ENCODE measurements around the gene CASS4.

CASS4 gene

GRCh38 chr20:56409956-56410355 lies 2.1 kb upstream of the CASS4 start:
- no peak for TF ChIP-seq GATA3 (IDR thresholded peaks at IDR 0.05; ENCODE audit: low read depth, low read length)
- TF ChIP-seq GATA2 (IDR thresholded peaks at IDR 0.05; ENCODE audit: low read depth, low read length) = no peak

DNA sequence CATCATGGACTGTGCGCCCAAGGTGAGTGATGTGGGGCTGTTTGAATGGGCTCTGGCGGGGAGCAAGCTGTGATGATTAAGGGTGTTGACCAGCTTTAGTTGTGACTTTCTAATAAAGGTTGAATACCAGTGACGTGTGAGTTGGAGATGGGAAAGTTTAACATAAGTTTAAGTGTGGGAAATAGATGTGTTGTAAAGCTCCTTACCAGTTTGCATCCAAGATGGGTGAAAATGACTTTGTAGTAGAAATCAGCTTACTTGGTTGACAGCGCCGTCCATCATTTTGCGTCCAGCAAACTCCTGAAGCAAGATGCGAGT lies 372 bp downstream of the CASS4 start:
- TF ChIP-seq GATA3 (IDR thresholded peaks at IDR 0.05; ENCODE audit: low read depth, low read length) (no peak), GATA2 (IDR thresholded peaks at IDR 0.05; ENCODE audit: low read depth, low read length) (no peak)

DNA sequence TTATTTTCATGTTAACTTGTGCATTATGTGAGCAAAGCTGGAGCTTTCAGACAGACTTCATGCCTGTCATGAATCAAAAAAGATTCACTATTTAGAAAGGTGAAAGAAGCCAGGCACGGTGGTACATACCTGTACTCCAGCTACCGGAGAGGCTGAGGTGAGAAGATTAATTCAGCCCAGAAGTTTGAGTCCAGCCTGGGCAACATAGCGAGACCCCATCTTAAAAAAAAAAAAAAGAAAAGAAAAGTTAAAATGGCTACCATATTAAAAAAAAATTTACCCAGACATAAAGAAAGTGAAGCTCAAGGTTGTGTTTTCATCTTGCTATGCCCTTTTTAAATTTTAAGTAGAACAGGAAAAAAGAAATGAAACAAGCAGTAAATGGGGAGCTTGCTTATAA lies 889 bp downstream of the CASS4 start:
- no peak for TF ChIP-seq GATA3 (IDR thresholded peaks at IDR 0.05; ENCODE audit: low read depth, low read length)
- no peak for TF ChIP-seq GATA2 (IDR thresholded peaks at IDR 0.05; ENCODE audit: low read depth, low read length)

DNA sequence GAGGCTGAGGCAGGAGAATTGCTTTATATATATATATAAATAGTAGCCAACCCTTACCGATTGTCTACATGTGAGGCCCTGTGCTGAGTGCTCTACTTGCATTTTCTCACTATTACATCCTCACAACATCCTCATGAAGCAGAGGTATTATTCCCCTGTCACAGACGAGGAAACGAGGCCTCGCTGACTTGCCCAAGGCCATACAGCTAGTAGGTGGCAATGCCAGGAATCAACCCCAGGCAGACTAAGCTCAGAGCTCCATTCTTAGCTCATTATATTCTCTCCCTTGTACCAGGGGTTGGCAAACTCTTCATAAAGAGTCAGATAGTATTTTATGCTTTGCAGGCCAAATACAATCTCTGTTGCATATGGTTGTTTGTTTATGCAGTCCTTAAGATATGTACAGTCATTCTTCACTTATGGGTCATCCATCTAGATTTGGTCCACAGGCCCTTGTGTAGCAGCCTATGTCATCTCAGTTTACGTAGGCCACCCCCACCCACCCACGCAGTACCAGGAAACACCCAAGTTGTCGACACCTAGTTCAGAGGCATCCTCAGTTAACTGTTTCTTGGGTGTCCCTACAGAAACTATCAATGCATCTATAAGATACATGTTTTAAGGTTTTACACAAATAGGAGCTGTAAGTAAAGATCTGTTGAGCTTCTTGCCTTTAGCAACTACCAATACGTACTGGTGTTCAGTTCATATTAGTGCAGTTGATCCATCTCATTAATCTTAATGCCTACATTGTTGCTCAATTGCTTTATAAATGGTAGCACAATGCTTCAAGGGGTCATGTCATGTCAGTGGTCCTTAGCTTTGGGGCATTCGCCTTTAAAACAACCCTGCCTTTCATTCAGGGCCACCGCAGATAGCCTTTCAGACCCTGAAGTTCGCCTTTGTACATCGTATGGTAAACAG lies 3.0 kb downstream of the CASS4 start:
- TF ChIP-seq GATA2 (IDR thresholded peaks at IDR 0.05; ENCODE audit: low read depth, low read length) (no peak), GATA3 (IDR thresholded peaks at IDR 0.05; ENCODE audit: low read depth, low read length) (no peak)

DNA sequence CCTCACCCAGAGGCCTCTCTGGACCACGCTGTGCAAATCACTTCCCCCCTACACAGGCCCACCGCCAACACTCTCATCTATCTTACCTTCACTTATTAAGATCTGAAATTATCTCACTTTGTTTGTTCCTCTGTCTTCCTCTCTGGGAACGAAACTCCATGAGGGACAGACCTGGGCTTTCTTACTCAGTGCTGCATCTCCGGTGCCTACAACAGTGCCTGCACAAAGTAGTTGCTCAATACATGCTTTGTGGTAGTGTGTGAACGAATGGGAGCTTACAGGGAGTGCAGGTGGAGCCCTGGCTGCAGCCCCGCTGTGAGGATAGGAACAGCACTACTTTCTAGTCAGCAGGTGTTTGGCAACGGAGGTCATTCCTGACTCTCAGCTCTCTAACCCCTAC lies 5.3 kb downstream of the CASS4 start:
- TF ChIP-seq GATA2 (IDR thresholded peaks at IDR 0.05; ENCODE audit: low read depth, low read length) = no peak
- TF ChIP-seq GATA3 (IDR thresholded peaks at IDR 0.05; ENCODE audit: low read depth, low read length) = no peak

DNA sequence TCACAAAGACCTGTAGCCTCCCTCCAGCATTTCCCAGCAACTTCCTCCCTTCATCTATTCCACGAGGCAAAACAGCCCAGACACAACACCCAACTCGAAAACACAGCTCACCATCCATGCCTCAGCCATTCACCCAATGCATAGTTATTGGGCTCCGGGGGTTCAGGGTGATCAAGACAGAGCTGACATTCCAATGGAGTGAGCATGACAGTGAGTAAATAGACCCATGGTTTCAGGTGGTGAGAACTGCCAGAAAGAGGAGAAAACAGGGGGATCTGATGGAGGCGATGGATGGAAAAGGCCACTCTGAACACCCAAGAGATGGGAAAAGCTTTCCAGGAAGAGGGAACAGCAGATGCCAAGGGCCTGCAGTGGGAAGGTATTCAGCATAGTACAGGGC lies 5.9 kb downstream of the CASS4 start:
- no peak for TF ChIP-seq GATA3 (IDR thresholded peaks at IDR 0.05; ENCODE audit: low read depth, low read length)

DNA sequence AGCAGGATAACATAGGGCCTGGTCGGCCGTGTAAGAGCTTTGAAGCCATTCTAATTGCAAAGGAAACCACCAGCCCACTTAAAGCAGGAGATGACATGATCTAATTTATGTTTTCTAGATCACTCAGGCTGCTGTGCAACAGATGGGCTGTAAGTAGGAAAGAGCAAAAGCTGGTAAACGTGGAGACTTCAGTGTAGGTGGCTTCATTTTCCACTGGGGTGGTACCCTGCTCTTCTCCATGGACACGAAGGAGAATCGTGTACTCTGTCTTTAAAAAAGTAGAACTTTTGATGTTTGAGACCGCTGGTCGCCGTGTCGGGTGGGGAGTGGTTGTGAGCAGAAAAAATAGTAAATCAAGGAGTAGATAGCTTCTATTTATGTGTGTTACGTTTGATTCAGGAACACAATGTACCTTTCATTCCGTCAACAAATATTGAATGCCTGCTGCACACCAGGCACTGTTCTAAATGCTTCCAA lies 6.4 kb downstream of the CASS4 start:
- TF ChIP-seq GATA3 (IDR thresholded peaks at IDR 0.05; ENCODE audit: low read depth, low read length) = no peak
- TF ChIP-seq GATA2 (IDR thresholded peaks at IDR 0.05; ENCODE audit: low read depth, low read length) = no peak

GRCh38 chr20:56420028-56420427 lies 8.0 kb downstream of the CASS4 start:
- TF ChIP-seq GATA3 (IDR thresholded peaks at IDR 0.05; ENCODE audit: low read depth, low read length) = no peak
- no peak for TF ChIP-seq GATA2 (IDR thresholded peaks at IDR 0.05; ENCODE audit: low read depth, low read length)

- TF ChIP-seq GATA2 (IDR thresholded peaks at IDR 0.05; ENCODE audit: low read depth, low read length) (no peak), GATA3 (IDR thresholded peaks at IDR 0.05; ENCODE audit: low read depth, low read length) (no peak)
These were observed 9.1 kb downstream of the CASS4 start for GRCh38 chr20:56420940-56421688.

DNA sequence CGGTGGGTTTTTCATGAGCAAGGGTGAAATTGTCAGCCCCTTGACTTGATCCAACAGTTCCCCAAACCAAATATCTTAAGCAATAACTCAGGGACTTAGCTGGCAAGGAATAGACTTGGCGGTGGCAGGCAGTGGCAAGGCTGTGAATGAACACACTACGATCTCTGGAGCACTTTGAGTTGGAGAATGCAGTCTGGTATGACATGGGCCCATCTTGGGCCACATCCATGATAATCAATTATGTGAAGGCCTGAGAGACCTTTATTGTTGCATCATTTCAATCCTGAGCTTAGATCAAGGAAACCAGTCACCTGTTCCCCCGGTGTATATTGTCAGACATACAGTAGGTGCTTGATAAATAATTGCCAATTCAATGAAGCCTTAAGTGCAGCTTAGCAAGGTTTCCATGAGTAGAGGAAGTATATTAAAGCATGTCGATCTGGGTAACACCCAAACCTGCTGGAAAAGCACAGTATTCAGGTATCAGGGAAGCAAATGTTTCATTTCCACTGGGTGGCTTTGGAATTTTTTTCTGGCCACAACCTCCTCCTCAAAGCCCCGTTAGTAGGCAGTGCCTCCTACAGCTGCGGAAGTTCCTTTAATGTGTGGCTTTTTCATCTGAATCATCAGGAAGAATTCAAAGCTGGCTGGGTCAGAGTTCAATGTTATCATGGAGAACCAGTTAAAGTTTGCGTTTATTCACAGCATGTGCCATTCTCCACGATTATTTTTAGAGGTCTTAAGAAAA lies 10.2 kb downstream of the CASS4 start:
- no peak for TF ChIP-seq GATA3 (IDR thresholded peaks at IDR 0.05; ENCODE audit: low read depth, low read length)
- no peak for TF ChIP-seq GATA2 (IDR thresholded peaks at IDR 0.05; ENCODE audit: low read depth, low read length)

DNA sequence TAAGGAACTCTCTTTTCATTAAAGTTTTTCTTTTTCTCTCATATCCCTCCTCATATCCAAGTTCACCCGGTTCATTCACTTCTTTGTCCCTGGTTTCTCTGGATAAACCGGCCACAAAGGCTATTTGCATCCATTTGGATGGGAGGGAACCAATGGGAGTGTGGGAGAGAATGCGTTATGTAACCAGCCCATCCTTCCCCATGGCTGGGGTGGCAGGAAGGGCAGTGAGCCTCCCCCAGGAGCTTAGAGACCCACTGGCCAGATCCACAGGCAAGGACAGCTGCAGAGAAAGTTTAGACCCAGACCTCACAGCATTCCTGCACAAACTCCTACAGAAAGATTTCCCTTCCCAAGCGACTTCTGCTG lies 10.7 kb downstream of the CASS4 start:
- TF ChIP-seq GATA3 (IDR thresholded peaks at IDR 0.05; ENCODE audit: low read depth, low read length) (no peak), GATA2 (IDR thresholded peaks at IDR 0.05; ENCODE audit: low read depth, low read length) (no peak)

GRCh38 chr20:56423211-56423610 lies 11.2 kb downstream of the CASS4 start:
- TF ChIP-seq GATA2 (IDR thresholded peaks at IDR 0.05; ENCODE audit: low read depth, low read length) (no peak), GATA3 (IDR thresholded peaks at IDR 0.05; ENCODE audit: low read depth, low read length) (no peak)

DNA sequence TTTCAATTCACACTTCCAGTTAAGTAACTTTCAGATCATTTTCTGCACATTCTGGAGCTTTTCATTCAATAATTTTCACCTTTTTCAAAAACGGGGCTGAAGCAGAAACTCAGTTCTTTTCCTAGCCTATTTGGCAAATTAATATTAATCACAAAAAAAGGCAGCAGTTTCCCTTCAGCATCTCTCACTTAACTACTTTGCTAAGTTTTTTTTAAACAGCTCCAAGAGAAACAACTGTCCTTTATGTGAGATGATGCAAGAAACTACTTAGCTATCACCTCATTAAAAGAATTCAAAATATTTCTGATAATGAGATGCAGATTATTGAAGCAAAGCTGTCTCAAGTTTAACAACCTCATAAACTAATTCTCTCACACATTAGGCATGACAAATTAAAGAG lies 11.8 kb downstream of the CASS4 start:
- TF ChIP-seq GATA2 (IDR thresholded peaks at IDR 0.05; ENCODE audit: low read depth, low read length) (no peak), GATA3 (IDR thresholded peaks at IDR 0.05; ENCODE audit: low read depth, low read length) (no peak)

- TF ChIP-seq GATA2 (IDR thresholded peaks at IDR 0.05; ENCODE audit: low read depth, low read length) (no peak), GATA3 (IDR thresholded peaks at IDR 0.05; ENCODE audit: low read depth, low read length) (no peak)
These were observed 12.9 kb downstream of the CASS4 start for GRCh38 chr20:56424931-56425330.

Data from SH-SY5Y (cell line).